Activated T-cell treated with anti-CD3 and anti-CD28 coated beads for 48 hours (primary cell): ENCODE measurements around the gene ANGPTL2.

Experiments
- DNase-seq: peaks from one replicate; pipeline ENCODE4 v3.0.0-alpha.2; 2020; ENCODE audit warnings: low read depth

Gene ANGPTL2

DNA sequence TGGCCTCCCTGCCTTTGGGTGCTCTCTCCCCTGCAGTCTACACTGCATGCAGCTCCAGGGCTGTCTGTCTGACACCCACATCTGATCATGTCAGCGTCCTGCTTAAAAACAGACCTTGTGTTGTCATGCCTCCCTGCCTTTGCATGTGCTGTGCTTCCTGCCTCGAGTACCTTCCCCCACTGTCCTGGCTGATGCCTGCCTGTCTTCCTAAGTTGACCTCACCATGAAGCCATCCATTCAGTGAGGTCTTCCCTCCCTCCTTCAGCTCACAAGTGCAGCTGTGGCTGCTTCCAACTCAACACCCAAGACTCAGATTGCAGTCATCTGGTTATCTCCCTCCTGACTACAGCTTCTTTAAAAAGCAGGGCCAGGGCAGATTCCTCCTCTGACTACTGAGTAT, 5.5 kb downstream of the ANGPTL2 start:
- DNase-seq: no peak

DNA sequence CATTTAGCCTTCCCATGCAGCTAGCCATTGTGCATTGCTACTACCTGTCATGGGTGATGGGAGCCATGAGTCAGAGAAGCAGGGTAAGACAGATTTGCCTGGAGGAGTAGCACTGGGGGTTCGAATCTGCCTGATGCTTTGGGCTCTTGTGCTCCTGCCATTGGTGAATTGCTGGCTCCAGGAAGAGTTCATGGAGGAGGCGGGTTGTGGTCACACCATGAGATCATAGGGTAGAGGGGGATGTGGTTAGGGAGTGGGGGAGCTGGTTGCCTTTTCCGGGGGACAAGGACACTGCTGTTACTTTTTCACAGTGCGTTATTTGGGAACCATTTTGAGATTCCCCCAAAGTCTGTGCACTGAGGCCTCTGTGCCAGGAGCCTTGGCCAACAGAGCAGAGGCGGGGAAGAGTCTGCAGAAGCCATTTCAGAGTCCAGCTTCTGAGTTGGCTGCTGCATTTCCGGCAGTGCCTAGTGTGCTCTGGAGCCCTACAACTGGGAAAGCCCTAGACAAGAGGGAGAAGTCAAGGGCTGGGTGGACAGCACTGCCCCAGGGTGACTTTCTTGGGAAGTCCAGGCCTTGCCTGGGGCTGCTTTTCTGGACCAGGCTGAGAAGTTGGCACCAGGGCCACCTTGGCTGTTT, 6.2 kb downstream of the ANGPTL2 start:
- no peak for DNase-seq

DNA sequence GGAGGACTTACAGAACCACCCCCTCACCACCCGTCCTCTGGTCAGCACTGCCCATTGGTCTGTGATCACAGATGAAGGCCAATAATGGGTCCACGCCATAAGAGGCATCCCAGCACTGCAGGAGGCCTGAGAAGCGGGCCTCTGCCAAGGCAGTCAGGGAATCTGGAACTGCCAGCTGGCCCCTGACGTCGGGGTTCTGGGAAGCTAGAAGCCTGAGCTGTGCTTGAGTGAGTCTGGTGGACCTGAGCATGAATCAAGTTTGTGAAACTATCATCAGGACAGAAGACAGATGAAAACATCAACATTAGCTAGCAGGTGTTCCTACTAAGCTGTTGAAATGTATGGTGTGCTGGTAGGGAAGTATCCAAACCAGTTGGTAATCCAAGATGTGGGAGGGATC, 7.8 kb downstream of the ANGPTL2 start:
- no peak for DNase-seq

DNA sequence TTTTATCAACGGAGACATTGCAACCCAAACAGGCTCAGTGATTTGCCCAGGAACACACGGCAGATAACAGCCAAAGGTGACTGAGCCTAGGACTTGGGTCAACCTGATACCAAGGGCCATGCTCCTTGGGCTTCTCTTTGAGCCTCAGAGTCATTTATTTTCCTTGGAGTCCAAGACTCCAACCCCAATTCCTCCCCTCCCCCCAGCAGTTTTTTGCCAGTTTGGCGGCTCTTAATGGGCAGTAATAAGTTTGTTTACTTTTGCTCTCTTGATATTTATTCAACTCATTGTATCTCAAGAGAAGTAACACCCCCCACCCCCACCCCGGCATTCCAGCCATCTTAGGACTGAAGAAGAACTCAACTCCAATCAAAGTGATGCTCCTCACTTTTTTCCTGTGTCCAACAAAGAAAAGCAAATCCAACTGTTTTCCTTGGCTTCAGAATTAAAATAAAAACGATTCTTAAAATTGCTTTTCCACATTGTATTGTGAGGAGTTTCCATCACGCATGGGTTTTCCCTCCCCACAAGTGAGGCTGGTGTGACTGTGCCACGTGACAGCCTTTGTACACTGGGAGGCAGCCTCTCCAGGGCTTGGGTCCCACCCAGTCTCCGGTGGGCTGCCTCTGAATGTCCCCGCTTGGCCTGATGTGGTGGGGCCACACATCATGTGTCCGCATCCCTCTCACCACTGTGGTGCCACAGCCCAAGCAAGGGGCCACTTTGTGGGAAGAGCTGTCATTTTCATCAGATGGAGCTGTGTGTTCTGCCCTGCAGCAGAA, 9.1 kb downstream of the ANGPTL2 start:
- DNase-seq: no peak

DNA sequence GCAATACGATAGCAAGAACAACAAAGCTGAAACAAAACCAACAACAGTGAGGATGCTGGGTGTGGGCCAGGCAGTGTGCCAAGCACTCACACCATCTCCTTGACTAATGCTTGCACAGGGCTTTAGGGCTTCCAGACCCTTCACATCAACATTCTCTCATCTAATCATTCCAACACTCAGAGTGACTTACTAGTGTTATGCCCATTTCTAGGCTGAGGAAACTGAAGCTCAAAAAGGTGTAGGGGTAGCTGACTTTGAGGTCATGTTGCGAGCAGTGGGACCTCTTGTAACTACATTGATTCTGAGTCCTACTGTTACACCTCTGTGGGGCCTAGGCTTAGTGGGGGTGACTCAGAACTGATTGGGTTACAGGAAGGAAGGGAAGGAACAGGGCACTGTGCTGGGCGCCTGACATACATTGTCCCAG, 9.7 kb downstream of the ANGPTL2 start:
- no peak for DNase-seq

DNA sequence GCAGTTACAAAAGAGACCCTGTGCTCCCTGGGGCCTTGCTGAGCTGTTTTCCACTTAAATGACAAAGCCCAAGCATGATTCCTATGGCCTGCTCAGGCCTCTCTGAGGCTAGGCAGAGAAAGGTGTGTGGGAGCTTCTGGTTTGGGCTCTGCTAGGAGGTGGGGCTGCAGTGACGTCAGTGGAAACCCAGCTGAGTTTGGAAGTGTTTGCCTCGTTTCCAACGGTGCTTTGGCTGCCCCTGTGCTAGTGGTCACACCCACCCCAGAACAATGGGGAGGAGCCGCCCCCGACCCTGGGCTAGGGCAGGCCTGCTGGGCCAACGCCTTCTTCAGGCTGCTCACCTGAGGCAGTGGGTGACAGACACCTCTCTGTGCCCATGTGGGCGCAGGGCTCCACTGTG, 10.4 kb downstream of the ANGPTL2 start:
- DNase-seq: no peak

DNA sequence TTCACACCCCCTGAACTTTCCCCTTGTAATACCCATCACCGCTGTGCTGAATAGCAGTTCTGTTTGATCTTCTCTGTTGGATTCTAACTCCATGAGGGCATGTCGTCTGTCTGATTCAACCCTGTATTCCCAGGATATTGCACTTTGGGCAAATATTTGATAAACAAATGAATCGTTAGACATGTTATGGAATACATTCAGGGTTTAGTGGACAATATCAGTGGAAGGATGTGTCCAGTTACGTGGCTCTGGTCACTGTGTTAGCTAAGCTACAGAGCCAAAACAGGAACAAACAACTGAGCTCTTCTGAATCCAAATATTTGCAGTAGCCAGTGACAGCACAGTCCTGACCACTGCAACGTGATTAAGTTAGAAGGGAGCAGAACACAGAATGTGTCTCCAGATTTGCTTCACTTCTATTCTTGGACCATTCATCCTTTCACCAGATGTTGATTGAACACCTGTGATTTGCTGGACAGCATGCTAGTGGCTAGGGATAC, 13.2 kb downstream of the ANGPTL2 start:
- no peak for DNase-seq

DNA sequence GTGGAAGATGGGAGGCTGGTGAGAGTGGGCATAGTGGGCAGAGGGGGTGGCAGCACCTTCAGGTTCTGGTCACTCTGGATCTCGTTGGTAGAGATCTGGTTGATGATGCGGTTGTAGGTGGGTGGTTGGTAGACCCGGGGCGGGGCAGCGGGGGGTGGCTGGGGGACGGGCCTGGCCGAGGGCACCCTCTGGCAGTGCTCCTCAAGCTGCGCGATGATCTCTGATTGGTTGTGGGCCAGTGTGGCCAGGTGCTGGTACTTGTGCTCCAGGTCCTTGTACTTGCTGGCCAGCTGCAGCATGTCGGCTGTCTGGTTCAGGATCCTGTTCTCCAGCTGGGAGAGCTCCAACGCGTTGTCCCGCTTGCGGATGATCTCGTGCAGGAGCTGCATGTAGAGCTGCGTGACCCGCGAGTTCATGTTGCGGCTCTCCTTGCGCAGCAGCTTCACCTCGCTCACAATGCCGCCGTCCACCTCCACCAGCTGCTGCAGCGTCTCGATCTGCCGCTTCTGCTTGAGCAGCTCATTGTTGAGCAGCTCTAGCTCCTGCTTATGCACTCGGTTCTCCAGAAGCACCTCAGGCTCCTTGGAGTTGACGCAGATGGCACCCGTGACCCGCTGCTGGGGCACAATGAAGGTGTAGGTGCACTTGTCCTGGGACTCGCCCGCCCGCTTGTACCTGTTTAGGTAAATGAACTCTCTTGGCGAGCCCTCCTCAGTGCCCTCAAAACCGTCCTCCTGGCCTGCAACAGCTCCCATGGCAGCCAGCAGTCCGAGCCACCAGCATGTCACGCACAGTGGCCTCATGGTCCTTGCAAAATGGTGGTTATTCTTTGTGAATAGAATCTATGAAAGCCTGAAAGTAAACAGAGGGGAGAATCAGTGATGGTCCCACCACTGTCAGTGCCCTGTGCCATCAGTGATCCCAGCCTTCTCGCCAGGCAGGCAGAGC, 14.2 kb downstream of the ANGPTL2 start:
- no peak for DNase-seq

DNA sequence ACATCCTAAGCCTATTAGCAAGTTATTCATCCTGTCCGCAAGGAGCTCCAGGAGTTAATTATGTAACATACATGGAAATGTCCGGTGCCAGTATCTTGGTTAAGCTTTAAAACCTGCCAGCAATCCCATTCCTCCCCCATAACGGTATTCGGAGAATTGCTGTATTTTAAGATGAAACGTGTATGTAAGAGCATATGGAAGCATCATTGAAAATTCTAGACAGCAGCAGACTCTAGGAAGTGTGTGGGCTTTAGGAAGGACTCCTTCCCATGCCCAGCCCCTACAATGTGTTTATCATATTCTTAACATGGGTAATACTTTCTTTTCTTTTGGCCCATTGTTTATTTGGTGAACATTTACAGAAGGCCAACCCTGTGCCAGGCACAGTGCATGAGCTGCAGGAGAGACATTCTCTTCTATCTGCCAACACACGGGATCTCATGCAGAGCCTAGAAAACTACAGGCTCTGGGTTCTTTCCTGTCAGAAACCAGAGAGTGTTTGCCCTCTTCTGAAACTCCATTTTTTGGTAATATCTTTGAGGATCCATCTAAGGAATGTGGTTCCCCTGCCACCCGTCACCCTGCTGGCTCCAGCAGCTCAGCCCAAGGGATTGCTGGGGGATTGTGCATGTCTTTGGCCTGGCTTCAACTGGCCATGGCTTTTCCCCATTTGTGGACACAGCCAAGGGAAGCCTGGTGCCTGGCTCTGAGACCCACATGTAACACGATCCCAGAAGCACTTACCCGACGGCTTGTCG, 15.1 kb downstream of the ANGPTL2 start:
- no peak for DNase-seq

DNA sequence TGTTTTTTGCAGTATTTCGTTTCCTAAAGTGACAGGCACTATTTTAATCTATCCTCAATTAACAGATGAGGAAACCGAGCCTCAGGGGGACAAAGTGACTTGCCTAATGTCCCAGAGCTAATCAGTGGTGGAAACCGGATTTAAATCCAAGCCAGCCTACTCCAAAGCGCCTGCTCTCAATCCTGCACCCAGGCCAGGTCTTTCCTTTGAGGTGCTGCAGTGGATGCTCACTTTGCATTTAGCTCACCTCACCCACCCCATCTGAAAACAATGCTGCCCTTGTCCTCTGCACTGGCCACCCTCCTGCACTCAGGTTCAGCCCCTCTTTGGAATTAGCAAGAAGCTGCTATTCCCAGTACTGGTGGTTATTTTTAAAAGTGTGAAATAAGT, 16.0 kb downstream of the ANGPTL2 start:
- DNase-seq: no peak

DNA sequence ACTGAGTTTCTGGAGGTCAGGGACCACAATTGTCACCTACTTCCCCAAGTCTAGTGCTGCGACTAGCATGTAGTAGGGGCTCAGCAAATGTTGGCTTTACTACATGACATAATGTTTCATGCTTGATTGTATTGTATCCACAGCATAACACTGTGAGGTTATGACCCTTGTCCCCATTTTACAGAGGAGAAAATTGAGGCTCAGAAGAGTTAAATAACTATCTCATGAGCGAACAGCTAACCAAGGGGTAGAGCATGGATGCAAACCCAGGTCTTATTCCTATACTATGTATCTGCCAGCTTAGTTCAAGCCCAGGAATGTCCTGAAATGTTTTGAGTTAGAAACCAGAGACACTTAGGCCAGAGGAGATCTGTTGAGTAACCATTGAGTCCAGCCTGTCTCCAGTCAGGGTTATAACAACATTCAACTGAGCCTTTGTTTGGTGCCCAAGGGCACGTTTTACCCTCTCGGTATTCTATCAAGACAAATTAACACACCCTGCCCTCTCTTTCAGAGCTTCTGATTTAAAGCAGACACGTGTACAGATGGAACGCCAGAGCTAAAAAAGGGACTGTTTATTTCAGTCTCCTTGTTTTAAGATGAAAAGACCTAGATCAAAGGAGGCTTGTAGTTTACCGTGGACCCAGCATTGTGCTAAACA, 16.5 kb downstream of the ANGPTL2 start:
- DNase-seq: no peak

DNA sequence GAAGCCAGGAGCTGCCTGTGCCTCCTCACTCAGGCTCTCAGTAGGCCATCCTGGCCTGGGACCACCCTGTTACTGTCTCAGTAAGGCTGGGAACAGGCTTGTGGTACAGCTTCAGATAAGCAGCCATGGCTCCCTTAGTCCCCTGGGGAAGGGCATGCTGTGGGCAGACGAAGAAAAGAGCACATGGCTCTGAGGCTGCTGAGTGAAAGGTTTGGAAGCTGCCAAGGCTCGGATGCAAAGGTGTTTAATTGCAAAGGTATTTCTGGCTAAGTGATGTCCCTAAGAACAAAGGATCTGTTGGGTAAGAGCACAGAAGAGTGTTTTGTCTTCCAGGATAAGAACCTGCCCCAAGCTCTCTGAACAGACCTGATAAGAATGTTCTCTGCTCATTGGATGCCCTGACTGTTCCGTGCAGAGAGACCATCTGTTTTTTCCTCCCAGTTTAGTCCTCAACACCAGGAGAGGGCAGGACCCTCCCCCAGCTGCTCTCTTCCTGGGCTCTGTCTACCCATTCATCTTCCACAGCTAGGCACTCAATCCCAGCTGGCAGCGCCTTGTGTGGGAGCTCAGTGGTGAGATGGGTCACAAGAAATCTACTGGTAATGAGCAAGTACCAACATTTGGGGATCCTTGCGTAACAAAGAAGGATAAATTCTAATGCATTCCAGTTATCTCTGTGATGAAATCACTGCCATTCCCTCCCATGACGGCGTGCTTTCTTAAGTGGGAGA, 17.7 kb downstream of the ANGPTL2 start:
- DNase-seq: no peak

DNA sequence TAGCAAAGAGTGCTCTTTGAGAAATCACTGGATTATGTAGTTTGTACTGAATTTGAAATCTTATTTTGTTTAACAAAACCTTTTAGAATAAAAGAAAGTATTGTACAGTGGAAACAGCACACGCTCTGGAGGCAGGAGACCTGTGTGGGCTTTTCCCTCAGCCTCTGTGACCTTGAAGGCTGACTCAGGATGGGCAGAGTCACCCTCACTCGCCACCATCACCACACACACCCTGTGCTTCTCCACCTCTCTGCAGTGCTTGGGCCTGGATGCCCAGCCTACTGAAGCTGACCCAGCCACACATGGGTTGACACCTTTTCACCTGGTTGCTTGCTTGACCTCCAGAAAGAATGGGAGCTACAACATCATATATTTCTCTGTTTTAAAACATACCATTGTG, 19.6 kb downstream of the ANGPTL2 start:
- DNase-seq: no peak

DNA sequence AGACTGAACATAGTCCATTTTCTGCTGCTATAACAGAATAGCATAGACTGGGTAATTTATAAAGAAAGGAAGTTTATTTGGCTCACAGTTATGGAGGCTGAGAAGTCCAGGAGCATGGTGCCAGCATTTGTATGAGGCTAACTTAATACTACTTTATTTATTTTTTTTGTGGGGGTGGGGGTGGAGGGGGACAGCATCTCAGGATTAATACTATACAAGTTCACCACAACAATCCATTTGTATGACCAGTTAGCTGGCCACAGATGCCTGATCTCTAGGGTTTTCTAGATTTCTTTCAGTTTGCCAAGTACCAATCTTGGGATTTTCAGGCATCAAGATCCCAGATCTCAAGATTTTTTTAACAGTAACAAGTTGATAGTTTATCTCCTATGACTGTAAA, 20.3 kb downstream of the ANGPTL2 start:
- DNase-seq: no peak

DNA sequence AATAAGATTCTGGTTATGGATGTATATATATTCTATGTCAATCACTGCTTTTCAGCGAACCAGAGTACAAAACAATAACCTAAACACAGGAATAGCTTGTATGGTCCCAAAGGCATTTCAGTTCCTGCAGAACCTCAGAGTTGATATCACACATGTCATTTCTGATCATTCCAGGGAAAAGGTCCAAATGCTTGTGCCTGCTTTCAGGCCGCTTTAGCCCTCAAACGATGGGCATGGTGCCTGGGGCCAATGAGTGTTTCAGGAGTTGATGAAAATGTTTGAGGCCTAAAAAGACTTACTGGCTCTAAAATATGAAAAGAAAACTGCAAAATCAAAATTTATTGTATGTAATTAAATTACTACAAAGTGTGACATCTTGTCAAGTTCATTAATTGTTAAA, 22.8 kb downstream of the ANGPTL2 start:
- DNase-seq: no peak

DNA sequence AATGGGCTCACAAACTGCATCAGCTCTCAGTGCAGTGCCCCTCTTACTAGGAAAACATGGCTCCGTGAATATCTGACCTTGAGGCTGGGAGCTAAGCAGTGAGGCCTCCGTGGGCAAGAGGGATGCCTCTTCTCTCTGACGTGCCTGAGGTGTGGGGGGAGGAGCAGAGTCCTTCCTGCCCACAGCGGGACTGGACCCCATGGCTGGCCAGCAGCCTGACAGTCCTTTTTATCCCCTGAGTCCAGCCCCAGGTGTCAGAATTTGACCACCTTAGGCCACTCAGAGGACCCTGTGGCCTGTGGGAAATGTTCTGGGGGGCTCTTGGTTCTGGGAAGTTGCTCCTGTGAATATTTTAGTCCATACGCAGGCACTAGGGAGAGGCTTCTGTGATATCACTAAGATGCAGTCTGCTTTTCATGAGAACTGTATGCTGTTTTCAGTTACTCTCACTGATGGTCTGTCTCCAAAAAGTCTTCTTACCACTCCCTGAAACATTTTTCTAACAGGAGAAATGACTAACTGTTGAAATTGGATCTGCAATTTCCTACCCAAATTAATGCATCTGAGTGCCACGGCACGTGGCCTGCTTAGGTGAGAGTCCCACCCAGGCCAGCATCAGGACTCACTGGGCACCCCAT, 23.4 kb downstream of the ANGPTL2 start:
- no peak for DNase-seq

DNA sequence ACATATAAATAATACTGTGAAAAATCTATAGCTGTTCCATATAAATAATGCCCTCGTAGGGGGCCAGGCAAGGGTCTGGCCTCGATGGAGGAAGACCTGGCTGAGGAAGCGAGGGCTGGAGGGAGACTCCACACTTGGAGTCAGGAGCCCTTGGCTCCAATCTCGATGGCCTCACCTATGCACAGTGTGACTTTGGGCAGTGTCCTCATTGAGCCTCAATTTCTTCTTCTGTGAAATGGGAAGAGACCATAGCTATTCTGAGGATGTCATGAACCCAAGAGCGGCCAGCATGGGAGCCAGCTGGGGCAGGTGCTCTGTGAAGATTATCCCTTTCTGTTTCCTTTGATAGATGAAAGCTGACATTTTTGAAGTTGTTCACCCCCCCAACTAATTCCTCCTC, 24.8 kb downstream of the ANGPTL2 start:
- no peak for DNase-seq

DNA sequence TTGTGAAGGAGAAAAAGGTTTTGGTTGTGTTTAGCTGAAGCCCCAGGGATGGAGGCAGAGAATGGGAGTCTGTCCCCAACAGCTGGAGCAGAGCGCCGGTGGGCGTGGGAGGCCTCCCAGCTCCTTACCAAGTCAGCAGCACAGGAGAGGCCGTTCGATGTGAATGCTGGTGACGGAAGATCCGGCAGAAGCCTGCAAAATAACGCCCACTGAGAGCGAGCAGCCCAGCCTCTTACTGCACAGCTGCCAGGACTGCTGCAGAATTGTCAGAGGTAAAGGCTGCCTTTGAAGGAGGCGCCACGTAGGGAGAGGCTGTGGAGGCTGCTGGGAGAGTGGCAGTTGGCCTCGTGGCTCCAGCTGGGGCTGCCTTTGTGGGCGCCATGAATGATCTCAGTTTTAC, 26.2 kb downstream of the ANGPTL2 start:
- no peak for DNase-seq

DNA sequence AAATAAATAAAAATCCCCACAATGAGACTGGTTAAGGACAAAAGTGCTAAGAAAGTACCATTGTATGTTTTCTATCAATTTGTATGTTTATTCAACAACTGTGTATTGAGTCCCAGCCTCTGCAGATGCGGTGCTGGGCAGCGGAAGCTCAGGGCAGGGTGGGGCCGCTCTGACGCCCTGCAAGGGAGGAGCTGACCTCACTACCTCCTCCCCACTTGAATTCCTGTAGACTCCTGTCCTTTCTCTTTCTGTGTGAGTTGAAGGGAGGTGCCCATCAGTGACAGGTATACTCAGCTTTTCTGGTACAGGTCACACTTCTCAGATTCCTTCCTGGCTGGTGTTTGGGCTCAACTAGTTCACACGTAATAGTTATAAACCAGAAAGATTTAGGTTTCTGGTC, 27.0 kb downstream of the ANGPTL2 start:
- no peak for DNase-seq
